Heart right ventricle (tissue), 16 donors: ENCODE results near the gene B4GALT6. TPM values are rescaled to one million over a fixed set of nuclear protein-coding genes. Genes with fewer than 3 reads are reported as not detected.
A peak's percentile ranks its signal among the peaks of the same experiment; 100 is the strongest.

Experiments
- ATAC-seq, 8 donors: fragments of 200-7000 bp; cut with Tn5 transposase; one replicate each; pipeline ENCODE4 v1.9.1; 2020; ENCODE audit warnings: mild to moderate bottlenecking in 8 of 8, moderate library complexity in 8 of 8, moderate number of reproducible peaks in 1 of 8
- DNase-seq, 2 donors: peaks; one replicate each; pipeline ENCODE4 v3.0.0-alpha.2; 2020
- H3K27ac ChIP-seq, 10 donors: fragments of 200-600 bp; sonication (generic) in 2 of 10; one replicate each; pipeline versions ENCODE4 v1.5.0 to v1.8.0; 2020 to 2022; ENCODE audit warnings: mild to moderate bottlenecking in 3 of 10
- H3K27me3 ChIP-seq, 7 donors: fragments of 200-600 bp; one replicate each; pipeline ENCODE4 v1.8.0; 2021 to 2022; ENCODE audit warnings: mild to moderate bottlenecking in 2 of 7
- H3K36me3 ChIP-seq, 9 donors: fragments of 200-600 bp; sonication (generic) in 1 of 9; one replicate each; pipeline versions ENCODE4 v1.5.0 to v1.8.0; 2020 to 2022; ENCODE audit warnings: mild to moderate bottlenecking in 2 of 9
- H3K4me1 ChIP-seq, 9 donors: fragments of 200-600 bp; sonication (generic) in 1 of 9; one replicate each; pipeline versions ENCODE4 v1.5.0 to v1.8.0; 2020 to 2022; ENCODE audit warnings: mild to moderate bottlenecking in 4 of 9
- H3K4me3 ChIP-seq, 10 donors: fragments of 200-600 bp; sonication (generic) in 2 of 10; one replicate each; pipeline versions ENCODE4 v1.5.0 to v1.8.0; 2020 to 2022; ENCODE audit warnings: mild to moderate bottlenecking in 7 of 10, moderate library complexity in 2 of 10
- H3K9me3 ChIP-seq, 11 donors: fragments of 200-600 bp in 10 of 11; sonication (generic) in 2 of 11; one replicate each; pipeline versions ENCODE4 v1.5.0 to v1.8.0; 2013 to 2022; ENCODE audit warnings: mild to moderate bottlenecking in 2 of 11, control low read depth in 1 of 11, moderate library complexity in 1 of 11
- WGBS, 2 donors: extraction: QIAGEN DNeasy Blood & Tissue Kit; methylation state at CpG; one replicate each; pipeline ENCODE4 v1.1.7; 2013; ENCODE audit warnings: inconsistent platforms in 1 of 2; 5-methylcytosine and 5-hydroxymethylcytosine counted together
- intact Hi-C, 10 donors: fragments of 100-400 bp; cut with DNase I; formaldehyde crosslinking; loops; one replicate each; pipeline versions ENCODE4 v1.11.1 to v1.14.2; 2022
- polyA plus RNA-seq, 2 donors: library from polyadenylated mRNA; stranded (reverse); fragments of 200-250 nt; gene quantifications; one replicate each; pipeline ENCODE4 v1.2.3, GENCODE V29; 2013
- total RNA-seq, 10 donors: library from RNA; stranded (reverse); fragmentation: NEBNext Ultra II Directional in 3 of 10; extraction: Animal tissue kit (Norgen Biotek cat#: 25700) in 3 of 10; gene quantifications; one replicate each; pipeline versions ENCODE4 v1.2.1 to v1.2.4, GENCODE V29; 2021 to 2023
- TF ChIP-seq, protein P1 (sequence below), 9 donors: fragments of 200-600 bp; sonication (generic) in 2 of 9; IDR thresholded peaks; one replicate each; pipeline versions ENCODE4 v1.5.0 to v1.8.0; 2021 to 2022; ENCODE audit warnings: antibody characterized with exemption in 9 of 9, mild to moderate bottlenecking in 5 of 9, moderate library complexity in 1 of 9
- donor health status: Arrhythmogenic right ventricular cardiomyopathy.
- donor health status: ischemic (EF 13 %, LVEDD 7.1; RV severe dilation, severe dysfunction).
- donor health status: healthy with polysubstance abuse.
- donor health status: DM: no; HTN: yes; CAD: no.
- donor health status: DM: no; HTN: no; CAD: no.
- donor health status: ischemic (EF 25% LVEDD 6.9; RV normal size, moderate dysfunction).
- donor health status: ischemic (EF 25% LVEDD 5.7; RV mildly dilated, moderate dysfunction).
- donor health status: healthy.
- donor health status: DM: yes; HTN: yes; CAD: no.
- donor health status: Ischemic cardiomyopathy.
- donor health status: ischemic (EF 35%, LVEDD 5.7; RV mildly dilated, moderate dysfunction).
- donor health status: nonischemic (EF 11% LVEDD 7.7; RV severe dilation, severe dysfunction).
- donor health status: DM: yes; HTN: yes; CAD: no.
- donor health status: PGD.
- donor health status: ischemic (EF 29% LVEDD 5.4; RV normal size, mild dysfunction).
- donor health status: nonischemic (EF 23%, LVEDD 6.1; RV moderate dilation, normal function).

B4GALT6 gene
- total and polyA plus RNA-seq, 12 donors, result 0.61 to 19.6 (median 7.8) TPM

GRCh38 chr18:31626409-31626808 is 58.0 kb downstream of the B4GALT6 start:
- intact Hi-C loops, result loop anchor here in 1 of 10 donors (10.0 kb wide), 1 partner anchor 72 kb away; no protein-coding TSS in a partner anchor
- TF ChIP-seq, protein P1, sequence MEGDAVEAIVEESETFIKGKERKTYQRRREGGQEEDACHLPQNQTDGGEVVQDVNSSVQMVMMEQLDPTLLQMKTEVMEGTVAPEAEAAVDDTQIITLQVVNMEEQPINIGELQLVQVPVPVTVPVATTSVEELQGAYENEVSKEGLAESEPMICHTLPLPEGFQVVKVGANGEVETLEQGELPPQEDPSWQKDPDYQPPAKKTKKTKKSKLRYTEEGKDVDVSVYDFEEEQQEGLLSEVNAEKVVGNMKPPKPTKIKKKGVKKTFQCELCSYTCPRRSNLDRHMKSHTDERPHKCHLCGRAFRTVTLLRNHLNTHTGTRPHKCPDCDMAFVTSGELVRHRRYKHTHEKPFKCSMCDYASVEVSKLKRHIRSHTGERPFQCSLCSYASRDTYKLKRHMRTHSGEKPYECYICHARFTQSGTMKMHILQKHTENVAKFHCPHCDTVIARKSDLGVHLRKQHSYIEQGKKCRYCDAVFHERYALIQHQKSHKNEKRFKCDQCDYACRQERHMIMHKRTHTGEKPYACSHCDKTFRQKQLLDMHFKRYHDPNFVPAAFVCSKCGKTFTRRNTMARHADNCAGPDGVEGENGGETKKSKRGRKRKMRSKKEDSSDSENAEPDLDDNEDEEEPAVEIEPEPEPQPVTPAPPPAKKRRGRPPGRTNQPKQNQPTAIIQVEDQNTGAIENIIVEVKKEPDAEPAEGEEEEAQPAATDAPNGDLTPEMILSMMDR (IDR thresholded peaks at IDR 0.05), result peak in 4 of 9 donors; percentile 19 to 21 (median 20)
- H3K4me1 ChIP-seq, result no peaks in the 10 kb centered on the region
- no peak overlapping the region for H3K27ac ChIP-seq
- WGBS, 2 donors, result 96 to 97% methylated on average over 6 of the region's 6 CpGs
- H3K4me3 ChIP-seq, result no peak overlapping the region
- H3K9me3 ChIP-seq, result no peaks in the 10 kb centered on the region
- peak in 1 of 8 donors; percentile 37 for ATAC-seq
- H3K36me3 ChIP-seq, result no peaks in the 10 kb centered on the region
- DNase-seq, result no peak
- H3K27me3 ChIP-seq, result no peaks in the 10 kb centered on the region

- DNase-seq (no peak), ATAC-seq (no peak)
- WGBS, 2 donors, result 86 to 91% methylated on average over 13 of the region's 13 CpGs
- Histone ChIP-seq H3K36me3 (no peaks in the 10 kb centered on the region), H3K27me3 (no peaks in the 10 kb centered on the region), H3K27ac (no peak overlapping the region), H3K4me3 (no peak overlapping the region), H3K4me1 (no peaks in the 10 kb centered on the region), H3K9me3 (no peaks in the 10 kb centered on the region)
- intact Hi-C loops, result loop anchor here in 1 of 10 donors (10.0 kb wide), 1 partner anchor 70 kb away; no protein-coding TSS in a partner anchor
- TF ChIP-seq, protein P1 (IDR thresholded peaks at IDR 0.05), result no peak
Measured at GRCh38 chr18:31624892-31625640, 59.3 kb downstream of the B4GALT6 start.

DNA sequence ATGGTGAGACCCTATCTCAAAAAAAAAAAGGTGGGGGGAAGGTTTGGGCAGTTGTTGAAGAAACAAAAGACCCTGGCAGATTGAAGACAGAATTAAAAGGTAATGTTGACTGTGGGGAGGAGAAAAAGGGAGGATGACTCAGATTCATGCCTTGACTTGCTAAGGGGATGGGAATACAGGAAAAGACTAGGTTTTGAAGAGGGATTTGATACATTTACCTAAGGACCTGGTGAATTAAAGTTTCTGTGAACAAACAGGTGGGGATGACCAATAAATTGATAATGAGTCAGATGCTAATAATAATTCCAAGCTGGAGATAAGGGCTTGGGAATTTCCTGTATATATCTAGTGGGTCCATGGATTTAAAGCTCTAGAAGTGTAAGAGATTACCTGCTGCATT is 65.1 kb downstream of the B4GALT6 start:
- DNase-seq, result no peak
- Histone ChIP-seq H3K9me3 (no peaks in the 10 kb centered on the region), H3K27me3 (no peaks in the 10 kb centered on the region), H3K27ac (no peak overlapping the region), H3K4me3 (no peak overlapping the region), H3K36me3 (no peaks in the 10 kb centered on the region), H3K4me1 (no peaks in the 10 kb centered on the region)
- TF ChIP-seq, protein P1 (IDR thresholded peaks at IDR 0.05), result no peak
- intact Hi-C loops, result loop anchor here in 1 of 10 donors (10.0 kb wide), 1 partner anchor 66 kb away; the partner anchor contains the start of gene B4GALT6
- ATAC-seq, result no peak

DNA sequence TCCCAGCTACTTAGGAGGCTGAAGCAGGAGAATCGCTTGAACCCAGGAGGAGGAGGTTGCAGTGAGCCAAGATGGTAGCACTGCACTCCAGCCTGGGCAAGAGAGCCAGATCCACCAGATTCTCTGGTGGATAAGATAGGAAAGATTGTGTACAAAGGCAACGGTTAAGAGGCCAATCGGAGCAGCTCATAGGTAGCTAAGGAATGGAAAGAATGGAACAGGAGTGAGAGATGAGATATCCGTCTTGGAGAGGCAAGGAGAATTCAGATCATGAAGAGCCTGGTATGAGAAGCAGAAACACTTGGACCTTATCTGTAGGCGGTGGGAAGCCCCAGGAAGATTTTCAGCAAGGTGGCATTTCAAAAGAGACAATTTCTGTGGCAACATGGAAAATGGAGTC is 65.6 kb downstream of the B4GALT6 start:
- H3K4me1 ChIP-seq, result no peaks in the 10 kb centered on the region
- no peaks in the 10 kb centered on the region for H3K36me3 ChIP-seq
- no peak for DNase-seq
- H3K27ac ChIP-seq, result no peak overlapping the region
- no peaks in the 10 kb centered on the region for H3K9me3 ChIP-seq
- TF ChIP-seq, protein P1 (IDR thresholded peaks at IDR 0.05), result no peak
- no peaks in the 10 kb centered on the region for H3K27me3 ChIP-seq
- no peak overlapping the region for H3K4me3 ChIP-seq
- ATAC-seq, result no peak
- intact Hi-C loops, result loop anchor here in 1 of 10 donors (10.0 kb wide), 1 partner anchor 66 kb away; the partner anchor contains the start of gene B4GALT6
- WGBS, 2 donors, result 90 to 91% methylated on average over 5 of the region's 5 CpGs
